Astrocyte of the hippocampus (primary cell): ENCODE data around the gene VDAC1.
A peak's percentile ranks its signal among the peaks of the same experiment; 100 is the strongest.
"Not testable (repeated sequence)": the region's sequence is repeated elsewhere in the genome, so short reads cannot be mapped to it uniquely, and the experiment has no call there.

Experiments used
- DNase-seq: peaks from one replicate; pipeline ENCODE4 v3.0.0; 2011; ENCODE audit warnings: low read depth, low spot score

Gene VDAC1

DNA sequence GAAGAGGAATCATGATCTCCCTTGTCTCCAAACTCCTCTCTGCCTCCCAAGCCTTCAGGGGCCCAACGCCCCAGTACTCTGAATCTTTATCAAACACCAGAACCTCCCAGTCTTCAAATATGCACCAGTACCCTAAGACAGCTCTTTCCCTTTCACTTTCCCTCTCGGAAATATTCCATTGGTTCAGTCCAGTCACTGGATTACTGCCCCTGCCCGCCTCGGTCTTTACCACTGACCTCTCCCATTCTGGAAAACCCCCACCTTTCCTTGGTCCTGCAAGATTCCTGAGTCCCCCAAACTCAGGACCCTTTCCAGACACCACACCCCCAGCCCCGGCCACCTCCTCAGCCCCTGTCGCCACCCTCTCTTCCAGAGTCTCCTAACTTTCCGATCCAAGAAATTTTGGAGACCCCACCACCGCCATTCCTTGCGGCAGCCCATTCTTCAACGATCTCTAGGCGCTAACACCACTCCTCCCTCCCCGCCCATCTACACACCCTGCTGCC, 37.0 kb downstream of the VDAC1 start:
- peak; percentile 57 for DNase-seq

DNA sequence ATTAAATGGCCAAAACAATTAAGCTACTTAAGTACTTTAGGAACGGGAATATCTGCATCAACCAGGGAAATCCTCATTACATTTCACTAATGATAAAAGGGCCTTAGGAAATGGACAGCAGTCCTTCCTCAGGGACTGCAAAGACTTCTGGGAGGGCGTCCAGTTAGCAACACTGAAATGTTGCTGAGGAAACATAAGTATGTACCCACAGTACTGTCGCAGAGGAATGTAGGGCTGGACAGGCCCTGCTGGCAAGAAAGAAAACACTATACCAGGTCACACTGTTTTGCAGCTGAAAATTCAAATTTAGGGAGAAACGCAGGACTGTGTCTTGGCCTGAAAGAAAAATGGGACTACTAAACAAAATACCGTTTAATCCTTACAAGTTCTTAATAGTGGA, 37.7 kb downstream of the VDAC1 start:
- DNase-seq: peak; percentile 48

DNA sequence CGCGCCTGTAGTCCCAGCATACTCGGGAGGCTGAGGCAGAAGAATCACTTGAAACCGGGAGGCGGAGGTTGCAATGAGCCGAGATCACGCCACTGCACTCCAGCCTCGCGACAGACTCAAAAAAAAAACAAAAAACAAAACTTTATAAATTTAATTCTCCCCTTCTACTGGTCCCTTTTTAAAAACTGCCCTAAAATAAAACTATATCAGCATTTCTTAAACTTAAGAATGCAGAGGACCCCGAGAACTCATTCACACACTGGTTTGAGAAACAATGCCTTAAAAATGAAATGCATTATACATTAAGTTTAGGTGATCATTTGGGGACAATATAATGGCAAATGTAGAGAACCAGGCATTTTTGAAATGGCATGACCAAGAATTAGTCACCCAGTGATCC, 38.7 kb downstream of the VDAC1 start:
- no peak for DNase-seq

DNA sequence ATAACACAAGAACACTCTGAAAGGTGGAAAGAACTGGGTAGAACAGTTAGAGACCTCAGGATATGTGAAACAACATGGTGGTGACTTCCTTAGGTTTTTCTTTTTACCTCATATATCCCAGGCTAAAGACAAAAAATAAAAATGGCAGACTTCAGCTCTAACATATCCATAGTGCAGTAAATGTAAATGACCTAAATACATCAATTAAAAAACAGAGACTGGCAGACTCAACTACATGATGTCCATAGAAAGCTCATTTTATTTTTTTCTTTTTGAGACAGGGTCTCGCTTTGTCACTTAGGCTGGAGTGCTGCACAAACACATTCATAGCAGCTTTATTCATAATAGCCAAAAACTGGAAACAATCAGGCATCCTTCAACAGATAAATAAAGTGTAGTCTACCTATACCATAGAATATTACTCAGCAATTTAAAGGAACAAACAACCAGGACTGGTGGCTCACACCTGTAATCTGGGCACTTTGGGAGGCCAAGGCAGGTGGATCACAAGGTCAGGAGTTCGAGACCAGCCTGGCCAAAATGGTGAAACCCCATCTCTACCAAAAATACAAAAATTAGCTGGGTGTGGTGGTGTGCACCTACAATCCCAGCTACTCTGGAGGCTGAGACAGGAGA, 41.2 kb downstream of the VDAC1 start:
- no peak for DNase-seq

DNA sequence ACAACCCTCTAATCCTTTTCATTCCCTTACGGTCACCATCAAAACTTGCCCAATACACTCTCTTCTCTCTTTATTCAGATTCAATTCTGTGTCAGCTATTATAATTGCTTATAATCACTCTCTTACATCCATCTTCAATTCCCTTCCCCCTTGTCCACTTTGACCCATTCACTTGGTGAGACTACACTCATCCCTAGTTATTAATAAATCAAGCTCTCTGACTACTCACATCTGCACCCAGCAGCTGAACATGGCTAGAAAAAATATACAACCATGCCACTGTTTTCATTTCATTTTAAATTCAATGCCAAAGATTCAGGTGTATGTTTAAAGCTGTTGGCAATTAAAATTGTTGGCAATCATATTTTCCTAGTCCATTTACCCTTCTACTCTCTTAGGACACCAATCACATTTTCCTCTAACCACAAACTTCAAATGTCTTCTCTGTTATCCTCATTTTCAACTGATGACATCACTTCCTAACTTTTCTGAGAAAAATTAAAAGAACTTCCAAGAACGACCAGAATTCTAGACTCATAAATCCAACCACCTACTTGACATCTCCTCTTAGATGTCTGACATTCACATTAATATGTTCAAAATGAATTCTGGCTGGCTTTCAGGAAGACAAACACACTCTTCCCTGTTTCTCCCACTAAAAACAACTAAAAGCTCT, 41.8 kb downstream of the VDAC1 start:
- DNase-seq: peak; percentile 50

DNA sequence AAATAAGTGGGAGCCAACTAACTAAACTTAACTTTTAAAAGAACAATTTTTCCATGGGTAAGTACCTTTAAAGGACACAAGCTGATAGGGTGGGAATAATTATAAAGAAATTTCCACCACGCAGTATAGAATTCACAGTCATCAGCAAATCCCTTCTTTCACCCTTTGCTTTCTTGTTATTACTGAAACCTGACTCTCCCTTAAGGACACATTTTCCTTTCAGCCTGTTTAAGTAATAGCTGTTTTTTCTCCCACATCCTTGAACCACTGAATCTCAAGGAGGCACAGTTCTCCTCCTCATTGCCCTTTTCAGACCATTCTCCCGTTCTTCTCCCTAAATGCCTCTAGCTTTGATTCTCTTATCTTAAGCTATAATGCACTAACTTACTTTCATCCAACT, 42.6 kb downstream of the VDAC1 start:
- DNase-seq: no peak

DNA sequence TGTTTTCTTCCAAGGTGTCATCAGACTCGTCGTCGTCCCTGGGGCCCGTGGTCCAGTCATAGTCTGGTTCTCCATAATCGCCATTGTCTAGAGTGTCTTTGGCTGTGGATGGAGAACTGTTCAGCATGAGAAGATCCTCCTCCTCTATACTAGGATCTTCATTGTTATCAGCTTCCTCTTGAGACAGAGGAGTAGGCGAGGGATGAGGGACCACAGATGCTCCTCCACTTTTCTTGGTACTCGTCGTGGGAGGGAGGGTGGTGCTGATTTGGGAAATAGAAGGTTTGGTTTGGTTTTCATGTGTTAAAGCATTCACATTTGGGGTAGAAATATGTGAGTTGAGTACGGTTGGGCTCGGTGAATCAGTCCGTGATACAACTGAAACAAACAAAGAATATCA, 45.1 kb downstream of the VDAC1 start:
- no peak for DNase-seq

DNA sequence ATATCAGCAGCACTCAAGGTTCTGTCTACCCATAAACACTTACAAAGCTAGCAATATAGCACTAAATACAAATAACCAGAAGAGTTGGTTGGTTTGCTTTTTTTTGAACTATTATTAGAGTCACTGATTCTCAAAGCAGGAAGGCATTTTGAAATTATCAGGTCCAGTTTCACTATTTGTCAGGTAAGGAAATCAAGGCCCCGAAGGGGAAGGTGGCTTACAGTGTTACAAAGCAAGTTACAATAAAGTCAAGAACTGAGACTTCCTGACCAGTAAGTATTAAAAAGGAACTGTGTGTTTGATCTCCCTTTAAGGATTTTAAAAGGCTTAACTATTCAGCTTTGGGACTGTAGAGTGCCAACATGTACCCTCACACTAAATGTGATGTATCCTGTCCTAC, 47.2 kb downstream of the VDAC1 start:
- DNase-seq: no peak

DNA sequence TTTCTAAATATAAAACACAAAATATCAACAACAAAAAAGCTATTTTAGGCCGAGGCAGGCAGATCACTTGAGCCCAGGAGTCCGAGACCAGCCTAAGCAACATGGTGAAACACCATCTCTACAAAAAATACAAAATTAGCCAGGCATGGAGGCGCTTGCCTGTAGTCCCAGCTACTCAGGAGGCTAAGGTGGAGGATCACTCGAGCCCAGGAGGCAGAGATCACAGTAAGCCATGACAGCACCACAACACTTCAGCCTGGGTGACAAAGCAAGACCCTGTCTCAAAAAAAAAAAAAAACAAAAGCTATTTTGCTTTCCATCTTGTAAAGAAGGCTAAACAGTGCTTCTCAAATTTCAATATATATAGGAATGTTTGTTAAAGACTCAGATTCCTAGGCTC, 47.7 kb downstream of the VDAC1 start:
- DNase-seq: no peak

DNA sequence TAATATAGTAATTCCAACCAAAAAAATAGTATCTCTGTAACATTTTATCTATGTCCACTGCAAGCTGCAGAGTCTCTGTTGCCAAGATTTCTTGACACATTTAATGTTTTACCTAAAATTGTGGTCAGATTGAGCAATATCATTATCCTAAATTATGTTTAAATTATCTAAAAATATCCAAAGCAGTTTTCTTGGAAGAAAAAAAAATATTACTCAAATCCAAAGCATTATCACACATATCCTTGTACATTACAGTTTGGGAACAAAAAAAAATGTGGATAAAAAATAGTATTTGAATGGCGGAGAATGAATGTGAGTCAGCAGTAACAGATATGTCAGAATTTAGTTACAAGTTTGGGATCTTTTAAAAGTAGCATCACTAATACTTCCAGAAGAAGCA, 48.6 kb downstream of the VDAC1 start:
- DNase-seq: not testable (repeated sequence)

DNA sequence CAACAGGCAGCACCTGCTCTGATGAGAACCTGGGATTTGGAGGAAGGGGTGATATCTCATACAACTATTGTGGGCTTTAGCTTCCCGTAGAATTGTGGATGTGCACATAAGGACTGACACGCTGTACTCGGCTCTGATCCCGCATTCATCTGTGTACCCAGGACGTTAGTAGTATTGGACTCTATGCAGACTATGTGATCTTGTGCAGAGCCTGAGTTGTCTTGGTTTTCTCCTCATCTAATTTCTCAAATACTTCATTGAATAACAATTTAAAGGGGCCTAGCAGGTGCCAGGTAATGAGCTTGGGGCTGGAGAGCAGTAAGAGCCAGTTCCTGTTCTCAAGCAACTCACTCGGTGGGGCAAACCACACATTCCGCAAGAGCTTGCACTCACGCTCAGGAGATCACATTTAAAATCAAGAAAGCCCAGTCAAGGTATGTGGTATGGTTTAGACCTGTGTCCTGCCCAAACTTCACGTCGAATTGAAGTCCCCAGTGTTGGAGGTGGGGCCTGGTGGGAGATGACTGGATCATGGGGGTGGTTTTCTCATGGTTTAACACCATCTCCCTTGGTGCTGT, 51.1 kb downstream of the VDAC1 start:
- DNase-seq: peak; percentile 34

DNA sequence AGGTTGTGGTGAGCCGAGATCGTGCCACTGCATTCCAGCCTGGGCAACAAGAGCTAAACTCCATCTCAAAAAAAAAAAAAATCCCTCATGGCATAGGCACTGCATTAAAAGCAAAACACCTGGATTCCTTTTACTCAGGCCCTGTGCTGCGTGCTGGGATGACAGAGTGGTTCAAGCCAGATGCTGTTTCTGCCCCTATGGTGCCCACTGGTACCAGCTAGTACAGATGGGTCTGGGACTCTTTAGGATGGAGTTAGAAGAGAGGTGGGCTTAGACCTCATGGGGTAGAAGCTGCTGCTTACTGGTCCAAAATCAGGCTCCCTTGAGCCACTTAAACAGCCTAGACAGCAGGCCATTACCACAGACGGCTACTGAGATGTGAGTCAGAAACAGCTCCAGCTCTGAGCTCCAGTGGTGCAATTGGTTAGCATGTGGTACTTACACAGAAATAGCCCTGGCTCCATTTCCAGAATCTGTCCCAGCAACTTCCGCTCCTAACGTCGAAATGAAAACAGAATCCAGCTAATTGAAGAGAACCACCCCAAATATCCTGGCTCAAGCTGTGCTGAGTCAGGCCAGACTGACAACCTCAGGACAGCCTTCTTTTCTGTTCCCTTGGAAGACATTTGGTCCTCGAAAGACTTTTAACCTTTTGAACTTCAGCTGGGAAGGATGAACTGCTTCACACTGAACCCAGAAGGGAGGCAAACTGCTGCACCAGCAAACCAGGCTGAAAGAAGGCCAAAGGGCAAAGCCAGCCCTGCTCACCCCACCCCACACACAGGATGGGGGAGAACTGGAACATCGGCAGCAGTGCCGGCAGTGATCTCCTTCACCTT, 51.8 kb downstream of the VDAC1 start:
- DNase-seq: peak; percentile 89

DNA sequence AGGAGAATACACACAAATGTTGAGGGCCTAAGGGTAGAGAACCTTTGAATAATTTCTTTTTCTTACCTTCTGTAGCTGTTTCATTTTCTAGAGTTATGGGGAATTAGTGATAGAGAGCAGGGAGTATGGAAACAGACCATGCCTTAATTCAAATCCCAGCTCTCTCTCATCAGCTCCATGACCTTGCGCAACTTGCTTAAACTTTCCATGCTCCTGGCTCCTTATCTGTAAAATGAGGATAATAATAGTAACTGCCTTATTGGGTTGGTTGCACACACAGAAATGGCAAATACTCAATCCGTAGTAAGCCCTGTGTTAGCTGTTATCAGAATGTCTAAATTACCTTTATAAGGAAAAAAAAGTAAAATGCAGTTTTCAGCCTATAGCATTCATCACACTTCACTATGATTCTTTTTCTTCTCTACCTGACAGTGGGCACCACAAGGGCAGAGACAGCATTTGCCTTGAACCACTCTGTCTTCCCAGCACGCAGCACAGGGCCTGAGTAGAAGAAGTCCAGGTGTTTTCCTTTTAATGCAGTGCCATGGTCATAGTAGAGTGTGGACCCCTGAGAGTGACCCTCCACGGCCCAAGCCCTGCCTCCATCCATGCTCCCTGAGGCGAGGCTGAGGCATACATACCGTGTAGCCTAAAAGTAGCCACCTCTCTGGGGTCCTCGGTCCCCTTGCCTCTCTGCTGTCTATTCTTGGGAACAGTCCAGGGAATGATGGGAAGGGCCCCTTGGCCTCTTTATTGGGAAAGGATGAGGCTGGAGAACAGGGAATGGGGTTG, 53.8 kb downstream of the VDAC1 start:
- no peak for DNase-seq

DNA sequence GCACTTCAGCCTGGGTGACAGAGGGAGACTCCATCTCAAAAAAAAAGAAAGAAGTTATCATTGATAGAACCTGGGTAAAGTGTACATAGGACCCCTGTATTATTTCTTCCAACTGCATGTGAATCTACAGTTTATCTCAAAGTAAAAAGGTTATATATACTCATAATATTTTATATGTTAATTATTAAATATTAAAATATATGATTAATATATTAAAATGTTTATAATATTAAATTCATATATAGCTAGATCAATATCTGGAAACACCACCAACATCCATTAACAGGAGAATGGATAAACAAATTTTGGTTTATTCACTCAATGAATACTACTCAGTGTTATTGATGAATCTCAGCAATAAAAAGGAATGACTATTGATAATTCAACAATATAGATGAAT, 56.1 kb downstream of the VDAC1 start:
- no peak for DNase-seq

DNA sequence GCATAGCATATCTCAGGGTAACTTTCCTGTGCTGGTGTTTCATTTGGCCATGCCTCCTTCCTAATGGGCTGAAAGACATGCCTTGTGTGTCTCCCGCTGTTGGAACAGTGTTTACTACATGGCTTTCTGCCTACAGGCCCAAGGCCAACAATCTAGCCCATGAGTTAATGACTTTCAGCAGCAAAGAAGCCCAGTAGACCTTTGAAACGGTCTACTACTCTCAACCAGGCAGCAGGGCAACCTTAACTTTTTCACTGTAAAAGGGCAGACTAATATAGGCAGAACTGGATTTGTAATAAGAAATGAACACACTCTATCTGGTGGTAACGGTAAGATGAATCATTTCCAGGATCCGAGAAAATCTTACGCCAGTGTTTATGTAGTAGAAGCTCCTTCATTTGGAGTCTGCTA, 57.3 kb downstream of the VDAC1 start:
- DNase-seq: peak; percentile 65

DNA sequence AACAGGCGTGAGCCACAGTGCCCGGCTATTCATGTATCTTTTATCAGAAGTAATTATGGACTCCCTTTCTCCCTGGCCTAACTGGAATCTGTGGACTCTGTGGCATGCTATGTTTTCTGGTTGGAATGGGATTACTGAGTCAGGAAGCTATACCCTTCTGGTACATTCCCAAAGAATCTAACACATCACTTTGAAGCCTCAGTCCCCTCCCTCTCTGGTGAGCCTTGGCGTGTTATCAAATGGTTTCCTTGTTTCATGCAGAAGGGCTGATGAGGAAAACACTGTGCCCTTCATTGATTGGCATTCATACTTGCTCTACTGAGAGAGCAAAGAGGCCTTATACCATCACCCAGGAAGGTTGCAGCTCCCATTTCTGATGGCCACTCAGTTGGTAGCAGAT, 59.2 kb downstream of the VDAC1 start:
- DNase-seq: peak; percentile 76

DNA sequence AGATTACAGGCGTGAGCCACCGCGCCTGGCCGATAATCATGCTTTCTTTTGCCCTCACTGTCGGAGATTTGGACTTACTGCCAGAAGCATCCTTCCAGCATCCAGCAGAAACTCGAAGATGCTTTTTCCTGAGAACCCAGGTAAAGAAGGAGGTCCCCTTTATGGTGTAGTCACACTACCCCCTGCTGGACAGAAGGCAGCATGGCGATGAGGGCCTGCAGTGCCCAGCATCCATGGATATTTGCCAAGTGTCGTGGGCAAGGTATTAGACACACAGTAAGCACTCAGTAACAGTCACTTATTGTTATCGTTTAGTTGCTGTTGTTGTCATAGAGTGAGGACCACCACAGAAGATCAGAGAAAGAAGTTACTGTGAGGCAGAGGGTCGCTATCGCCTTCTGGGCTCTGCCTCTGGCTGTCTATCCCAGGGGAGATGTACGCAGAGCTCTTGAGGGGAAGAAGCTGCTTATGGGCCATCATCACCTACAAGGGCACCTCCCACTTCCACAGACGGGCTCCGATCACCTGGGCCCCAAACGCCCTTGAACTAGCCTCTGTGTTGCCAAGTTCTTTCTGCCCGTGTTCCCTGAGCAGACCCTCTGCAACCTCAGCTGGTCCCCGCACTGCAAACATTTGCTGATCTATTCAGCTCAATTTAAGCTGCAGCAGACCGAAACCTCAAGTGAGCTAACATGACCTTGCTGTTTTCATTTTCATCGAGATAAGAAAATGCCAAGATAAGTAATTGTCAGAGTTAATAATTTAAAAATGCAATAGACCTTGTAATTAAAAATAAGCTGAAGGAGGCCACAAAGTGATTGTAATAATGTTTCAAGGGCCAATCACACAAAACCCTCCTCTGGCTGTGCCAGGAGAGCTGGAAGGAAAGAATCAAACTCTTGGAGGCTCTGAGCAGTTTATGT, 60.3 kb downstream of the VDAC1 start:
- DNase-seq: peak; percentile 76

DNA sequence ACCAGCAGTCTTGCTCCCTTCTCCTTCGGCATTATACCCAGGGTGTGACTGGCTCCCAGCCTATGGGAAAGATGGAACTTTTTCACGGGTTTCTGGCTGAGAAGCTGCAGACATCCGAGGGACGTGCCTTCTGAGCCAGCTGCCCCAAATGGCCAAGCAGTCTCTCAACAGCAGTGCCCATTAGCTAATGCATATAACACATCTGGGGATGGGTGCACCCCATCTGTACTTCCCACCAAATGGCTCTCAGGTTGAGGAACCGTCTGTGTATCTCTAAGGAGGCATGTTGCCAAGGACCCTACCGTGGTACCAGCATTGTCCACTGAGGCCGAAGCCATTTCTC, 61.3 kb downstream of the VDAC1 start:
- DNase-seq: no peak

DNA sequence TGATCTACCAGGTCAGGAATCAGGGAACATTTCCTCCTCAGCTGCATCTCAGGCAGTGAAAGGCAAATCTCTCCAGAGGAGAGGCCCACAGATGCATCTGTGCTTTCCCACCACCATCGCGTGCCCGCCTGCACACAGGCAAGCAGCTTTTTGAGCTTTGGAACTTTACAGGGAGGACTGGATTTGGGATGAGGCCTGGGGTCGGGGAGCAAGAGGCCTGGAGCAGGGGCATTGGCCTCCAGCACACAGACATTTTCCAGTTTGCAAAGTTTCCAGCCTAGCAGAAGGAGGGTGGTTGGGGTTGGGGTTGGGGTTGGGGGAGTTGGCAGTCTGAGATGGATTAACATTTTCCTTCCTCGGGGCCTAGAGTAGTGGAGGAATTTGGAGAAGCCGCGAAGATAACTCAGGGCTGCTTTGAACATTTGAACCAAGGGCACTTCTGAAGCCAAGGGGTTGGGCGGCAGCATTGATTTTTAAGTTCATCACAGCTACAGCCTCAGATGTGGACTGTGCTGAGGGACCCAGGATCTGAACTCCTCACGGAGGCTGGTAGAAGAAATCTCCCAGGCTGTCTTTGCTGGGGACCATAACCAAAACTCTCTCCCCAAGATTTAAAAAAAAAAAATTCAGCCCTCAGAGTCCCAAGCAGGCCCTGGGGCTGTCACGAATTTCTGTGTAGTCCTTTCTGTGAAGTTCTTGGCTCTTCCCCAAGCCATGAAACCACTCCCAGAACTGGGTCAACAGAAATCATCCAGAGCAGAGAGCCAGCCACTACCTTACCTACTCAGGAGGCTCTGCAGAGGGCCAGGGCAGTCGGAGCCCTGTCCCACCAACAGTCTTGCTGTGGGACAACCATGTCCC, 61.9 kb downstream of the VDAC1 start:
- DNase-seq: no peak
